NCI-H1694 (cell line): Measurements from ENCODE around the gene RPL39.
"Not testable (repeated sequence)": the region's sequence is repeated elsewhere in the genome, so short reads cannot be mapped to it uniquely, and the experiment has no call there.

ENCODE experiments used
- DNase-seq: peaks from one replicate; lab custom pipeline; 2025; lab: John Stamatoyannopoulos, UW

Gene RPL39

GRCh38 chrX:119763181-119763580 lies 28.2 kb downstream of the RPL39 start:
- DNase-seq, result no peak

GRCh38 chrX:119762718-119763117 lies 28.7 kb downstream of the RPL39 start:
- DNase-seq, result no peak

- no peak for DNase-seq
Observed at GRCh38 chrX:119760026-119760877, 31.2 kb downstream of the RPL39 start.

- DNase-seq, result no peak
Observed at GRCh38 chrX:119759248-119759766, 32.1 kb downstream of the RPL39 start.

- no peak for DNase-seq
Observed at GRCh38 chrX:119758731-119759247, 32.6 kb downstream of the RPL39 start.

DNA sequence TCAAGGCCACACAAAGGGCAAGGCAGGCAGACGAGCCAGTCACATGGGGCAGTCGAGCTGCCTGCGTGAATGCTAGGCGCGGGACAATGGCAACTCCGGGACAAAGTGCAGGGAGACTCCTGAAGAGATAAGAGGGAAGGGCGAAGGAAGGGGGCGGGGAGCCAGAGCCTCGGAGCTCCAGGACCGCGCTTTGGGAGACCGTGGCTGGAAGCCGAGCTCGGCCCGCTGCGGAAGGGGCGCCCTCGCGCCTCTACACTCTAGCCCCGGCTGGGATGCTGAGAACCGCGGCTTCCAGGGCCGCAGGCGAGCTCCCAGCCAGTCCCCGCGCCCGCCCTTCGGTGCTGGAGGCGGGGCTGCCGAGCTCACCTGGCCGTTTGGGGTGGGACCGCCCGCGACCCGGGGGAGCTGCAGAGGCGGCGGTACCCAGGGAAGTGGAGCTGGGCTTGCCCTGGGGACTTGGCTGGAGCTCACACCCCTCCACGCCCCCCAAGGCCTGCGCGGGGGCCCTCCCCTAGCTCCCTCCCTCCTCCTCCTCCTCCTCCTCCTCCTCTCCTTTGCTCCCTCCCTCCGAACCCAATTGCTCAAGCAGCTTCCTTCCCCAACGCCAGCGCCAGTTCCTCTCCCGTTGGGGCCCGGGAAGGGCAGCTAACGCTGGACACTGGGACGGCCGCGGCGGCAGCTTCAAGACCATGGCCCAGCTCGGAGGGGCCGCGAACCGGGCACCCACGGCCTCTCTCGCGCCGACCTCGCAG lies 33.3 kb downstream of the RPL39 start, which contains the start of gene SOWAHD:
TSS of gene SOWAHD (plus strand) at position 610 of the 752 bp plus-strand sequence. CDS start at position 690, 80 bp downstream.
- DNase-seq, result no peak

- no peak for DNase-seq
Observed at GRCh38 chrX:119757646-119757978, 33.8 kb downstream of the RPL39 start.

DNA sequence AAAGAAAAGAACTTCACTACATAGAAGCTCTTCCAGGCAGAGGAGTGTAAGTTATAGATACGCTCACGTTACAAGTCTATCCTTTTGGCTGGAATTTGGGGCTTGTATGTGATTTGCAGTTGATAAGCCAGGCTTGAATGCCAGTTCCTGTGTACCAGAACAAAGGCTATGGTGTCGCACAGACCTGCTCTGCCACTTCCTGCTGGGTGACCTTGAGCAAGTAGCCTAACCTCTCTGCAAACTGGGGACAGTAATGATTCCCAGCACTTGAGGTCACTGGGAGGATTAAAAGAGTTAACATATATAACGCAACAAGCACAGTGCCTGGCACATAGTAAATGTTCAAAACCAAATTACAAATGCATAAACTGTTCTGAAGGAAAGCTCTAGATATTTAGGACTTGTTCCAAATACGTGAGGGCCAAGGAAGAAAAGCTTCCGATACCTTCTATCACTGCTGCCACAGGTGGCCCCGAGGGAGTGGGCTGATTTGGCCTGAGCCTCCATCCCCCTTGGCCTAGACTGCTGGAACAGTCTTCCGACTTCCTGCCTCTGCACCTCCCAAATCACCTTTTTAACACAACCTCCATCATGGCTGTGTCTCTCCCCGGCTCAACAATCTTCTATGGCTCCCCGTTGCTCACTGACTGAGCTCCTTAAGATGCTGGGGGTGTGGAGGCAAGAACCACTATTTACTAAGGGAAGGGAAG lies 34.3 kb downstream of the RPL39 start:
- DNase-seq, result no peak

- no peak for DNase-seq
Observed at GRCh38 chrX:119755981-119756533, 35.4 kb downstream of the RPL39 start.

GRCh38 chrX:119753639-119754257 lies 37.7 kb downstream of the RPL39 start:
- DNase-seq, result peak; percentile 59

DNA sequence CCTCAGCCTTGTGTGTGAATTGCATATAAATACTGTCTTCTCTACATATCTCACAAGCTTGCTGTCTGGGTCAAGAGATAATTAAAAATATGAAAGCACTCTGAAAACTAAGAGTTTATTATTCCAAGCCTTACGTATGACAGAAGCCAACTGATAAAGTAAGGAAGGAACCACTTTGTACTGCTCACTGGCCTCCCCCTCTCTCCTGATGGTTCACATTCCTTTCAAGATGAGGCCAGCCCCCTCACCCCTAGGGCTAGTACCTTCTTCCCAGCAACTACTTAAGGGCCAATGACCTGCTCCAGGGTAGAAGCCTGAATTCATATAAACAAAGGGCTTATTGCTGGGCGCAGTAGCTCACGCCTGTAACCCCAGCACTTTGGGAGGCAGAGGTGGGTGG lies 38.4 kb downstream of the RPL39 start:
- no peak for DNase-seq

DNA sequence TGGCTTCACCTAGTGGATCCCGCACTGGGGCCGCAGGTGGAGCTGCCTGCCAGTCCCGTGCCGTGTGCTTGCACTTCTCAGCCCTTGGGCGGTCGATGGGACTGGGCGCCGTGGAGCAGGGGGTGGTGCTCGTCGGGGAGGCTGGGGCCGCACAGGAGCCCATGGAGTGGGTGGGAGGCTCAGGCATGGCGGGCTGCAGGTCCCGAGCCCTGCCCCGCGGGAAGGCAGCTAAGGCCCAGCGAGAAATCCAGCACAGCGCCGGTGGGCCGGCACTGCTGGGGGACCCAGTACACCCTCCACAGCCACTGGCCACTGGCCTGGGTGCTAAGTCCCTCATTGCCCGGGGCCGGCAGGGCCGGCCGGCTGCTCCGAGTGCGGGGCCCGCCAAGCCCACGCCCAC lies 40.7 kb downstream of the RPL39 start:
- not testable (repeated sequence) for DNase-seq

- not testable (repeated sequence) for DNase-seq
Observed at GRCh38 chrX:119750131-119750530, 41.3 kb downstream of the RPL39 start.

DNA sequence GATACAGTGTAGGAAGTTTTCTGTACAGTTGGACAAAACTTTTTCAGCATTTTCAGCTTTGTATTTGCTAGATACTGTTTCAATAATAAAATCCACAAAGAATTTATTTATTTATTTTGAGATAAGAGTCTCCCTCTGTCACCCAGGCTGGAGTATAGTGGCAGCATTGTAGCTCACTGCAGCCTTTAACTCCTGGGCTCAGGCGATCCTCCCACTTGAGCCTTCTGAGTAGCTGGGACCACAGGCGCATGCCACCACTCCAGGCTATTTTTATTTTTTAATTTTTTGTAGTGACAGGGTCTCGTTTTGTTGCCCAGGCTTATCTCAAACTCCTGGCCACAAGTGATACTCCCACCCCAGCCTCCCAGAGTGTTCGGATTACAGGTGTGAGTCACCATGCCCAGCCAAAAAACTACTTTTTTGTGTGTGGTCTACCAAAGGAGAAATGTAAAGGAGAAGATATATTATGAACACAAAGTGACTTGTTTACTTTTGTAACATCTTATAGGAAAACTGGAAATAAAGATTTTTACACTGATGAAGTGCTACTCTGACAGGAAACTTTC lies 46.1 kb downstream of the RPL39 start:
- no peak for DNase-seq

DNA sequence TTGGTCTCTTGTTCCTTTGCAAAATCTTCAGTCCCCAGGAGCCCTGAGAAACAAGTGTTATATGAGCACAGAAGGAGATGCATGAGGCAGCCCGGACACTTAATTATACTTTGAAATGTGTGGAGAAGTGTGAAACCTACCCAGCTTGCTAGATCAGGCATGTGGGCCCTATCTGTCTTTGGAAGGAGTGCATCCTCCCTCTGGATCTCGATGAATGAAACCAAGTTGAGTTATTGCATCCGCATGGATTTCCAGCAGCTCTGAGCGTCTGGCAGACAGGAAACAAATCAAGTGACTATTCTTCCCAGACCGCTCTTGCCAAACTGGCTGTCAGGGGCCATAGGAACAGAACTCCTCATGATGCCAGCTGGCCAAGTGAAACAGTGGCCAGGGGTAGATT lies 52.7 kb downstream of the RPL39 start:
- DNase-seq, result no peak
